H9 (cell line): ENCODE measurements around the gene INTS4. TPM values are rescaled to one million over a fixed set of nuclear protein-coding genes. Genes with fewer than 3 reads are reported as not detected.

Experiments used
- DNase-seq: peaks from one replicate; pipeline ENCODE4 v3.0.0-alpha.2; 2017
- H2AFZ ChIP-seq: one replicate; pipeline ENCODE4 v1.6.1; 2013; ENCODE audit warnings: mild to moderate bottlenecking, low read length, control low read depth, moderate library complexity
- H2AK5ac ChIP-seq: 2 replicates; pipeline ENCODE4 v1.6.1; 2013; ENCODE audit warnings: low read length, control low read depth, mixed read lengths; ENCODE audit not compliant: insufficient read length
- H2BK120ac ChIP-seq: one replicate; pipeline ENCODE4 v1.6.1; 2013; ENCODE audit warnings: low read depth, mild to moderate bottlenecking, low read length, control low read depth, inconsistent platforms; ENCODE audit not compliant: poor library complexity, severe bottlenecking
- H2BK12ac ChIP-seq: 2 replicates; pipeline ENCODE4 v1.6.1; 2013; ENCODE audit warnings: low read length, control low read depth, mixed read lengths, low read depth; ENCODE audit not compliant: insufficient read length
- H2BK15ac ChIP-seq: 2 replicates; pipeline ENCODE4 v1.6.1; 2013; ENCODE audit warnings: low read depth, low read length, control low read depth
- H2BK20ac ChIP-seq: one replicate; pipeline ENCODE4 v1.6.1; 2013; ENCODE audit warnings: low read depth, mild to moderate bottlenecking, low read length, control low read depth, inconsistent platforms; ENCODE audit not compliant: poor library complexity, severe bottlenecking
- H2BK5ac ChIP-seq: 2 replicates; pipeline ENCODE4 v1.6.1; 2013; ENCODE audit warnings: low read length, control low read depth, mixed read lengths; ENCODE audit not compliant: insufficient read length
- H3K14ac ChIP-seq: 2 replicates; pipeline ENCODE4 v1.6.1; 2013; ENCODE audit warnings: low read length, control low read depth; ENCODE audit not compliant: insufficient read depth
- H3K18ac ChIP-seq: 2 replicates; pipeline ENCODE4 v1.6.1; 2013; ENCODE audit warnings: low read depth, mild to moderate bottlenecking, mixed read lengths, low read length, control low read depth; ENCODE audit not compliant: insufficient read length
- H3K23ac ChIP-seq: 2 replicates; pipeline ENCODE4 v1.6.1; 2013; ENCODE audit warnings: low read length, control low read depth, mixed read lengths, low read depth; ENCODE audit not compliant: insufficient read length
- H3K23me2 ChIP-seq: 2 replicates; pipeline ENCODE4 v1.6.1; 2013; ENCODE audit warnings: low read depth, mild to moderate bottlenecking, mixed read lengths, low read length, control low read depth; ENCODE audit not compliant: insufficient read length, poor library complexity, severe bottlenecking
- H3K27ac ChIP-seq: 2 replicates; pipeline ENCODE4 v1.5.1; 2013; ENCODE audit warnings: low read length, control low read depth, mixed read lengths, low read depth; ENCODE audit not compliant: insufficient read length
- H3K27me3 ChIP-seq: 2 replicates; pipeline ENCODE4 v1.6.1; 2013; ENCODE audit warnings: low read length, control low read depth, inconsistent platforms; ENCODE audit not compliant: insufficient read depth
- H3K4ac ChIP-seq: 2 replicates; pipeline ENCODE4 v1.6.1; 2013; ENCODE audit warnings: low read depth, mild to moderate bottlenecking, control low read depth, inconsistent platforms, low read length, moderate library complexity
- H3K4me1 ChIP-seq: 2 replicates; pipeline ENCODE4 v1.6.1; 2013; ENCODE audit warnings: low read length, control low read depth, inconsistent platforms; ENCODE audit not compliant: insufficient read depth
- H3K4me2 ChIP-seq: 2 replicates; pipeline ENCODE4 v1.6.1; 2013; ENCODE audit warnings: low read length, control low read depth, mixed read lengths; ENCODE audit not compliant: insufficient read length, insufficient read depth
- H3K56ac ChIP-seq: 2 replicates; pipeline ENCODE4 v1.6.1; 2013; ENCODE audit warnings: low read depth, mild to moderate bottlenecking, mixed read lengths, low read length, control low read depth; ENCODE audit not compliant: insufficient read length
- H3K79me1 ChIP-seq: 2 replicates; pipeline ENCODE4 v1.6.1; 2013; ENCODE audit warnings: low read depth, mild to moderate bottlenecking, moderate library complexity, low read length, control low read depth, inconsistent platforms; ENCODE audit not compliant: insufficient read depth, poor library complexity, severe bottlenecking
- H3K79me2 ChIP-seq: 2 replicates; pipeline ENCODE4 v1.6.1; 2013; ENCODE audit warnings: low read length, control low read depth, inconsistent platforms; ENCODE audit not compliant: insufficient read depth
- H3K9ac ChIP-seq: 2 replicates; pipeline ENCODE4 v1.6.1; 2013; ENCODE audit warnings: low read length, control low read depth, mixed read lengths; ENCODE audit not compliant: insufficient read length; ENCODE audit errors: extremely low read depth
- H3K9me3 ChIP-seq: one replicate; pipeline ENCODE4 v1.6.1; 2013; ENCODE audit warnings: low read depth, low read length, inconsistent platforms; ENCODE audit not compliant: control insufficient read depth
- H3T11ph ChIP-seq: one replicate; pipeline ENCODE4 v1.6.1; 2013; ENCODE audit warnings: mild to moderate bottlenecking, low read length, control low read depth, inconsistent platforms
- H4K20me1 ChIP-seq: one replicate; pipeline ENCODE4 v1.6.1; 2013; ENCODE audit not compliant: control insufficient read depth, insufficient read length, insufficient read depth
- H4K5ac ChIP-seq: 2 replicates; pipeline ENCODE4 v1.6.1; 2013; ENCODE audit warnings: low read depth, mild to moderate bottlenecking, mixed read lengths, low read length, control low read depth; ENCODE audit not compliant: insufficient read length
- H4K8ac ChIP-seq: replicated peaks from 2 replicates; pipeline ENCODE4 v1.6.1; 2013; ENCODE audit warnings: low read length, control low read depth, mixed read lengths, low read depth; ENCODE audit not compliant: insufficient read length
- H4K91ac ChIP-seq: 2 replicates; pipeline ENCODE4 v1.6.1; 2013; ENCODE audit warnings: low read depth, mild to moderate bottlenecking, moderate library complexity, mixed read lengths, low read length, control low read depth; ENCODE audit not compliant: insufficient read length
- H3K27ac Mint-ChIP-seq, 3 experiments: 2 replicates in 2 of 3; 3 replicates in 1 of 3; pipeline ENCODE4 v1.8.0; 2020 to 2021; ENCODE audit warnings: mixed read lengths in 3 of 3, mild to moderate bottlenecking in 1 of 3, moderate library complexity in 1 of 3
- H3K27me3 Mint-ChIP-seq: 2 replicates; pipeline ENCODE4 v1.8.0; 2021; ENCODE audit warnings: low read depth, mild to moderate bottlenecking, moderate library complexity, mixed read lengths
- H3K36me3 Mint-ChIP-seq, 3 experiments: 2 replicates in 2 of 3; 3 replicates in 1 of 3; pipeline ENCODE4 v1.8.0; 2020 to 2021; ENCODE audit warnings: low read depth in 3 of 3, mixed read lengths in 3 of 3; ENCODE audit not compliant: insufficient read depth in 1 of 3
- H3K4me1 Mint-ChIP-seq, 2 experiments: 2 replicates each; pipeline ENCODE4 v1.8.0; 2020; ENCODE audit warnings: mixed read lengths in 2 of 2
- H3K4me3 Mint-ChIP-seq, 2 experiments: 2 replicates in 1 of 2; 3 replicates in 1 of 2; pipeline ENCODE4 v1.8.0; 2020 to 2021; ENCODE audit warnings: mild to moderate bottlenecking in 2 of 2, mixed read lengths in 2 of 2, moderate library complexity in 1 of 2
- H3K9me3 Mint-ChIP-seq, 2 experiments: 2 replicates in 1 of 2; 3 replicates in 1 of 2; pipeline ENCODE4 v1.8.0; 2020; ENCODE audit warnings: mild to moderate bottlenecking in 2 of 2, mixed read lengths in 2 of 2, moderate library complexity in 1 of 2
- CTCF ChIP-seq: fragments of 200-600 bp; sonication (generic); conservative IDR thresholded peaks from 3 replicates; pipeline ENCODE4 v1.8.0; 2021; ENCODE audit warnings: antibody characterized with exemption, mild to moderate bottlenecking
- whole genome bisulfite sequencing: extraction: QIAGEN DNeasy Blood & Tissue Kit; methylation state at CpG from one replicate; pipeline ENCODE4 v1.1.7; 2013; ENCODE audit warnings: missing lambda C conversion rate, low lambda C conversion rate, mixed read lengths; ENCODE audit not compliant: insufficient read length; ENCODE audit errors: extremely low coverage; 5-methylcytosine and 5-hydroxymethylcytosine counted together
- total RNA-seq: library from RNA; stranded (reverse); gene quantifications from 2 replicates; pipeline ENCODE4 v1.2.1, GENCODE V29; 2021

Gene INTS4
- total RNA-seq, 1 experiment from 2014 or later = 38.6 TPM

- Histone ChIP-seq H3K4me2 (no peak overlapping the region), H3K27ac (no peak overlapping the region), H4K20me1 (no peaks in the 10 kb centered on the region), H3K4me1 (no peaks in the 10 kb centered on the region), H2BK12ac (no peak overlapping the region), H3K14ac (no peak overlapping the region), H2AK5ac (no peak overlapping the region), H2BK15ac (no peak overlapping the region), H3T11ph (no peak overlapping the region), H3K23ac (no peak overlapping the region), H4K5ac (no peak overlapping the region), H2BK120ac (no peak overlapping the region), H3K9me3 (no peaks in the 10 kb centered on the region), H4K91ac (no peak overlapping the region), H4K8ac (no peak overlapping the region), H2BK5ac (no peak overlapping the region), H2AFZ (no peak overlapping the region), H3K18ac (no peak overlapping the region), H3K79me1 (no peaks in the 10 kb centered on the region), H3K9ac (no peak overlapping the region), H3K27me3 (no peaks in the 10 kb centered on the region), H2BK20ac (no peak overlapping the region), H3K4ac (no peak overlapping the region), H3K23me2 (no peaks in the 10 kb centered on the region), H3K79me2 (no peaks in the 10 kb centered on the region), H3K56ac (no peak overlapping the region)
- H3K9me3 Mint-ChIP-seq = no peaks in the 10 kb centered on the region
- no CpG with 5 or more reads among the region's 6 CpGs for WGBS
- no peak overlapping the region for H3K27ac Mint-ChIP-seq
- H3K4me3 Mint-ChIP-seq = no peak overlapping the region
- TF ChIP-seq CTCF = no peak
- H3K36me3 Mint-ChIP-seq = peaks cover 2 to 5% (median 3%) of the 10 kb centered on the region in 3 experiments; a peak in 6 of 7 replicates
- no peak for DNase-seq
- no peaks in the 10 kb centered on the region for H3K4me1 Mint-ChIP-seq
- H3K27me3 Mint-ChIP-seq = no peaks in the 10 kb centered on the region; the same call in 1 of the 2 replicates
Measured at GRCh38 chr11:78010755-78011154, 16.3 kb upstream of the INTS4 start.
